GM18505 (cell line): ENCODE data around the gene KIF5C.

ENCODE experiments used
- ATAC-seq: cut with Tn5 transposase; IDR thresholded peaks from one replicate; pipeline ENCODE4 v1.9.1; 2021; ENCODE audit not compliant: unreplicated experiment
- POLR2A ChIP-seq: IDR thresholded peaks from 4 replicates; pipeline ENCODE4 v1.6.1; 2011; ENCODE audit warnings: borderline replicate concordance; ENCODE audit not compliant: insufficient read depth, insufficient read length; ENCODE audit errors: extremely low read depth

Gene KIF5C

GRCh38 chr2:148981781-148982180 is 106.8 kb downstream of the KIF5C start:
- no peak for TF ChIP-seq POLR2A
- no peak for ATAC-seq

DNA sequence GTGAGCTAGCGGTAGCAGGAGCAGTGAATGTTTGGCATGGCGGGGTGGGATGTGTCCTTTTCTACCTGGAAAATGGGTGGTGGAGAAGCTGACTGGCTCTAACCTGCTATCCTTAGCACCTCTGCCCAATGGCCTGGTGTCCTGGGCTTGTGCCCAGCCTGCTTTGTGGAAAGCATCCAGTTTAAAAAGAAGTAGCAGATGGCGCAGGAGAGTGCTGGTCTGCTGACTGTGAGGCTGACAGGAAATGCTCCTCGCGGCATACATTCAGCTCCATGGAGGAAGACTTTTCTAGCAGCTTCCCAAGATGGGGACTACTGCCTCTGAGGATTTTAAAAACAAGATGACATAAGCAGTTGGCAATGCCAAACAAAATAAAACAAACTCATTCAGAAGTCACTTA is 107.3 kb downstream of the KIF5C start:
- ATAC-seq = no peak
- TF ChIP-seq POLR2A = no peak

DNA sequence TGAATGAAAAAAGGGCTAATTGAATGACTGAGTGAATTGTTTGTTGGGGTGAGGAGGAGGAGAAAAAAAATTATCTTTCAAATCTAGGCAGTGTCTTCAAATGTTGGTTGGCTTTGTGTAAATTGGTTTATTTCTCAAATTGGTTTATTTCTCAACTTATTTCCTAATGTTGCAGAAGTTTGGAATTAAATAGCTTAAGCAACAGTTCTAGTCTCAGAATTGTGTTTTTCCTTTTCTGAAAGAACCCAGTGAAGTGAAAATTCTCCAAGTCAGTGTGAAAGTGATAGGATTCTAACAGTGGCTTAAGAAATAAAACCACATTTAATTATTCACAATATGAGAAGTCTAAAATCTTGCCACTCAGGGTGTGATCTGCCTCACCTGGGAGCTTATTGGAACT is 108.9 kb downstream of the KIF5C start:
- no peak for TF ChIP-seq POLR2A
- ATAC-seq = no peak

GRCh38 chr2:148984449-148984848 is 109.4 kb downstream of the KIF5C start:
- no peak for ATAC-seq
- TF ChIP-seq POLR2A = no peak

DNA sequence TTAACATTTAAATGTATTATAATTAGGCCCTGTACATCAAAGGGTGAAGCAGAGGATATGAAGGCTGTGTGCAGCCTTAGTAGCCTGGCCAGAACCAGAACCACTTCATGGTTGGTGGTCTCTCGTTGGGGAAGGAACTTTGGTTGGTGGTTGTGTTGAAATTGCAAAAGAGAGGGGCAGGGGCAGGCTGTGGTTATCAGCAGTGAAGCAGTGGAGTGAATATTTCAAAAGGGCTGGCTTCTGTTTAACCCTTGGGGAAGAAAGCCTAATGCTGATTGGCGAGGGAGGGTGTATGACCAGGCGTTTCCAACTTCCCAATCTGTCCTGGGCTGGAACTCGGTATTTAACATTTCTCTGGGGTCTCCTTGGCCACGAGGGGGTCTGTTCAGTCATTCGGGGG is 112.3 kb downstream of the KIF5C start:
- no peak for ATAC-seq

DNA sequence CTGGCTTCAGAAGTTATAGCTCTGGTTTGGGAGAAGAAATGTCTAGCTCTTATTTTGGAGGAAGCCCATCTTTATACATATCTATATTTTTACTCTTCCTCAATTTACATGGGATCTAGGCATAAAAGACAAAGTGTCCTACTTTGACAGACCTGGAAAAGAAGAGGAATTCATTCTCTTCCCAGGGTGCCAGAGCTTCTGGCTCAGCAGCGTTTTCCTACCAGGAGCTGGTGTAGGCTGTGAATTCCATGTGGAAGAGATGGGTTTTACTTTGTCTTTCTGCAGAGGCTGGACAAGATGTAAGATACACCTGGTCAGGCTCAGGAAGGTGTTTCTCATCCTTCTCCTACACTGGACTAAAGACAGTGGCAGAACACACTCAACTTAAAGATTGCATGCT is 113.3 kb downstream of the KIF5C start:
- no peak for ATAC-seq
- TF ChIP-seq POLR2A = no peak

More for the DNA sequence above, 112.3 kb downstream of the KIF5C start:
- TF ChIP-seq POLR2A = no peak

- peak; percentile 83 for ATAC-seq
- no peak for TF ChIP-seq POLR2A
Observed at GRCh38 chr2:148989882-148990493, 115.0 kb downstream of the KIF5C start.

- no peak for ATAC-seq
- no peak for TF ChIP-seq POLR2A
Observed at GRCh38 chr2:148990968-148991367, 115.9 kb downstream of the KIF5C start.

DNA sequence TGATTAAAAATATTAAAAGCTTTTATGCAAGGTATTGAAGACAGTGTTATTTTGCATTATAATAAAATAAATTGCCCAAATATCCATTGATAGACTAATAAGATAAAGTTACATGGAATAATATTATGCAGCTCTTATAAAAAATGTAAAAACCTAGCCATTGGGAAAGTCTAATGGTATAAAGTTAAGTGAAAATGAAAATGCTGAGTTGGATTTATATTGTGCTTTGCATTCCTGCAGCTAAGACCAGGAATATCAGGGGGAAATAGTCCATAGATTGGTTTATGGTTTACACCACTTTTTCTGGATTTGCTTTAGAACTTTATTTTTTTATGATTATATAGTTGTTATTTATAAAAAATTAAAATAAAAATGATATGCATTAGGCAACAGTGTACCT is 117.4 kb downstream of the KIF5C start:
- ATAC-seq = no peak
- no peak for TF ChIP-seq POLR2A

- ATAC-seq = no peak
- TF ChIP-seq POLR2A = no peak
Observed at GRCh38 chr2:148993351-148993750, 118.3 kb downstream of the KIF5C start.

DNA sequence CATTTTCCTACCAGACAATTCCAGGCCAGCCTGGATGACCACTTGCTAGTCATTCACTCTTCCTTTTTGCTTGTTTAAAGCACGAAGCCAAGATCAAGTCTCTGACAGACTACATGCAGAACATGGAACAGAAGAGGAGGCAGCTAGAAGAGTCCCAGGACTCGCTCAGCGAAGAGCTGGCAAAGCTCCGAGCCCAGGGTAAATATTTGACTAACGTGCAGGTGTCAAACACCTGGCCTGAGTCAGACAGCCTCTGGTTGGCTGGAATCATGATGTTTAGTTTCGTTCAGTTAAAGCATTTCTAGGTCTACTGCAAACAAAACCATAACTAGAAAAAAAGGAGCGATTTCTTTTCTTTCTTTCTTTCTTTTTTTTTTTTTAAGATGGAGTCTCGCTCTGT is 119.3 kb downstream of the KIF5C start:
- TF ChIP-seq POLR2A = no peak
- no peak for ATAC-seq

- TF ChIP-seq POLR2A = no peak
- ATAC-seq = no peak
Observed at GRCh38 chr2:148996805-148997204, 121.8 kb downstream of the KIF5C start.

DNA sequence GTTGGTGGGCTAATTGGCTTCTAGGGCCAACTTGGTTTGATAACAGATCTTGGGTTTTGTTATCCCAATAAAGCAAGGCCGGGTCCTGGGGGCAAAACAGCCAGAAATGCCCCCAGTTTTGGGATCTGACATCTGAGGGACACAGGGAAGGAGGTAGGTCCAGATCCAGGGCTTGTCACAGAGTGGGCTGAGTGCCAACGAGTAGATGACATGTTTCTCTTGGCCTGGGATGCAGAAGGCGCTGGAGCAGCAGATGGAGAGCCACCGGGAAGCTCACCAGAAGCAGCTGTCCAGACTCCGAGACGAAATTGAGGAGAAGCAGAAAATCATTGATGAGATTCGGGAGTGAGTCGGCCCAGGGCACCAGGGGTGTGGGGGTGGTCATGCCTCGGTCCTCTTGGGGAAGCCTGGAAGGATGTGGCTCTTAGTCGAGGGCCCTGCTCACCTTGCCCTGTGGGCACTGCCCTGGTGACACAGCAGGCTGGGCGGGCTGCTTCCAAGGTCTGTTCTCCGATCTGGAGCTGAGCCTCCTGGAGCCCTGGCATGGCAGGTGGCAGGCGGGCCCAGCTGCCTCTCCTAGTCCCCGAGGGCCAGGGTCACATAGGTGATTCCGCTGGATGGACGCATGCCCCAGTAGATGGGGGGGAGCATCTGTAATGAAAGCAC is 123.3 kb downstream of the KIF5C start:
- no peak for TF ChIP-seq POLR2A
- no peak for ATAC-seq

DNA sequence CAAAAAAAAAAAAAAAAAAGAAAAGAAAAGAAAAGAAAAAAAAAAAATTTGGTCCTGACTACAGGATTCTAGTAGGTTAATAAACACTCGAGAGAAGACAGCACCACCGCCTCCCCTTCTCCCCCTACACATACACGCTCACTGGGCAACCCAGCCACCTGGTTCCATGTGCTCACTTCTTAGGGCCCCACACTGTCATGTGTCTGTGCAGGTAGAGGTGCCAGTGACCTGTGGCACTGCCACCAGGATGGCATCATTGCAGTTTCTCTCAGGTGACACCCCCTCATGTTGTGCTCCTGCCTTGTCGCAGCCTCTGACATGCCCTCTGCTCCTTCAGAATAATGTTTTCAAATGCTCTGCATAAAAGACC is 123.8 kb downstream of the KIF5C start:
- no peak for ATAC-seq
- TF ChIP-seq POLR2A = no peak

GRCh38 chr2:148999451-148999921 is 124.5 kb downstream of the KIF5C start:
- ATAC-seq = no peak
- TF ChIP-seq POLR2A = no peak

DNA sequence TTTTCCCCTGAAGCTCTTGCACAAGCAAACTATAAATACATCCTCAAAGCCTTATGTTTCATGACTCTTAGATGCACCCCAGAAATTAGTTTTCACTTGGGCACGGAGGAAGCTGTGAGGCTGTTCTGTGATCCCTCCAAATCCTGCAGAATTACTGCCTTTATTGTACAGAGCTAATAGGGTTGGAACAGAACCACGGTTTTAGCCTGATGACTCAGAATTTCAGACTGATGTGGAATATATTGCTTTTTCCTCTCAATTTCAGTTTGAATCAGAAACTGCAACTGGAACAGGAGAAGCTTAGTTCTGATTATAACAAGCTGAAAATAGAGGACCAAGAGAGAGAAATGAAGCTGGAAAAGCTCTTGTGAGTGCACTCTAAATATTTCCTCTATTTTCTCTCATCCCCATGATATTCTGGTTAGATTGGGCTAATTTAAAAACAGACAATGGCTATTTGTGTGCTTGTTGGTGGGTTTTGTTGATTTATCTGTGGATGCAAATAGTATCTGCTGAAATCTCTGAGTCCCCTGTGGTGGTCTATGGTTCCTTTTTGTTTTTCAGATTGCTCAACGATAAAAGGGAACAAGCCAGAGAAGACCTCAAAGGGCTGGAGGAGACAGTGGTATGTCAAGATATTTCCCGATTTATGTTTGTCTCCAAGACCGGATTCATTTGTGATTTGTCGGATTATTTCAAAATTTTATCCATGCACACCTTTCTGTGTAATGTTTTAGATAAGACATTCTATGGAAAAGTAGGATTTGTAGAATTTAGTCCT is 125.3 kb downstream of the KIF5C start:
- ATAC-seq = no peak
- TF ChIP-seq POLR2A = no peak
